Panc1 (cell line): Measurements from ENCODE around the gene ZNF804A. TPM values are rescaled to one million over a fixed set of nuclear protein-coding genes. Genes with fewer than 3 reads are reported as not detected.

Experiments used
- ATAC-seq: fragments of 200-7000 bp; cut with Tn5 transposase; 2 replicates; pipeline ENCODE4 v1.9.1; 2020; ENCODE audit warnings: mild to moderate bottlenecking, moderate library complexity
- BruUV-seq: library from RNA; stranded (reverse); fragments of 400-500 nt; replicated peaks from 2 replicates; lab custom pipeline; 2021; lab: Mats Ljungman, UMichigan
- CTCF ChIA-PET: fragments of 300-600 bp; sonication (Branson Sonifier 250); formaldehyde crosslinking; loops from one replicate; lab custom pipeline; 2022; ENCODE audit warnings: antibody characterized with exemption; lab: Charles Lee
- POLR2A ChIA-PET: fragments of 300-600 bp; sonication (Branson Sonifier 250); formaldehyde crosslinking; loops from one replicate; lab custom pipeline; 2022; ENCODE audit warnings: antibody characterized with exemption; lab: Charles Lee
- DNase-seq: peaks from one replicate; pipeline ENCODE4 v3.0.0-alpha.2; 2010; ENCODE audit warnings: low read depth, low spot score
- H3K27ac ChIP-seq: 2 replicates; pipeline ENCODE4 v1.5.1; 2011; ENCODE audit warnings: mild to moderate bottlenecking, low read length, inconsistent platforms
- H3K27me3 ChIP-seq: fragments of 200-500 bp; sonication (Bioruptor generic); 2 replicates; pipeline ENCODE4 v1.6.0; 2014; ENCODE audit warnings: low read length, inconsistent platforms; ENCODE audit not compliant: control insufficient read depth, insufficient read depth
- H3K36me3 ChIP-seq: fragments of 200-500 bp; sonication (Bioruptor generic); 2 replicates; pipeline ENCODE4 v1.5.1; 2014; ENCODE audit warnings: inconsistent platforms, mild to moderate bottlenecking, low read length, moderate library complexity; ENCODE audit not compliant: control insufficient read depth, insufficient read depth
- H3K4me1 ChIP-seq: 2 replicates; pipeline ENCODE4 v1.5.1; 2011; ENCODE audit warnings: inconsistent platforms, mild to moderate bottlenecking, low read length, moderate library complexity; ENCODE audit not compliant: control insufficient read depth, insufficient read depth
- H3K4me3 ChIP-seq, 2 experiments: 2 replicates each; pipeline ENCODE4 v1.5.1; 2011 to 2012; ENCODE audit warnings: low read depth in 2 of 2, low read length in 2 of 2, mild to moderate bottlenecking in 2 of 2, inconsistent platforms in 1 of 2, moderate library complexity in 1 of 2
- H3K9me3 ChIP-seq: fragments of 200-500 bp; sonication (Bioruptor generic); 2 replicates; pipeline ENCODE4 v1.5.1; 2014; ENCODE audit warnings: low read depth, mild to moderate bottlenecking, inconsistent platforms, low read length, moderate library complexity; ENCODE audit not compliant: control insufficient read depth, insufficient read depth
- CTCF ChIP-seq: fragments of 450-650 bp; IDR thresholded peaks from 2 replicates; pipeline ENCODE4 v1.5.1; 2017; ENCODE audit warnings: mild to moderate bottlenecking
- POLR2AphosphoS5 ChIP-seq: IDR thresholded peaks from 2 replicates; pipeline ENCODE4 v1.6.1; 2012; ENCODE audit warnings: mild to moderate bottlenecking, low read depth, low read length, moderate library complexity
- SIN3A ChIP-seq: IDR thresholded peaks from 2 replicates; pipeline ENCODE4 v1.6.1; 2012; ENCODE audit warnings: low read depth, mild to moderate bottlenecking, low read length, moderate library complexity, borderline replicate concordance; ENCODE audit not compliant: insufficient read depth
- TCF7L2 ChIP-seq: IDR thresholded peaks from 2 replicates; pipeline ENCODE4 v1.6.1; 2011; ENCODE audit warnings: mild to moderate bottlenecking, low read depth, low read length, inconsistent platforms
- in situ Hi-C: cut with HindIII; loops from 2 replicates; pipeline ENCODE4 v1.10.0; 2016; ENCODE audit warnings: low sequenced_read_pairs, low pct_unique_long_range_greater_than_20kb
- intact Hi-C: fragments of 100-400 bp; cut with micrococcal nuclease; formaldehyde crosslinking; loops from one replicate; pipeline ENCODE4 v1.10.0; 2022; ENCODE audit not compliant: unreplicated experiment
- total RNA-seq: library from RNA; stranded (reverse); gene quantifications from one replicate; pipeline ENCODE4 v1.2.1, GENCODE V29; 2021; ENCODE audit not compliant: unreplicated experiment
- TF ChIP-seq, protein P1 (sequence below), 2 experiments: IDR thresholded peaks; 2 replicates each; pipeline ENCODE4 v1.6.1; 2011 to 2012; ENCODE audit warnings: low read depth in 2 of 2, control low read depth in 1 of 2, low read length in 1 of 2, mild to moderate bottlenecking in 1 of 2, moderate library complexity in 1 of 2; ENCODE audit not compliant: insufficient read depth in 1 of 2

The ZNF804A gene
- total RNA-seq, 1 experiment from 2014 or later, result 2.2 TPM

GRCh38 chr2:184769023-184769422, 170.7 kb downstream of the ZNF804A start:
- H3K27ac ChIP-seq, result no peak overlapping the region
- no peak for ATAC-seq

DNA sequence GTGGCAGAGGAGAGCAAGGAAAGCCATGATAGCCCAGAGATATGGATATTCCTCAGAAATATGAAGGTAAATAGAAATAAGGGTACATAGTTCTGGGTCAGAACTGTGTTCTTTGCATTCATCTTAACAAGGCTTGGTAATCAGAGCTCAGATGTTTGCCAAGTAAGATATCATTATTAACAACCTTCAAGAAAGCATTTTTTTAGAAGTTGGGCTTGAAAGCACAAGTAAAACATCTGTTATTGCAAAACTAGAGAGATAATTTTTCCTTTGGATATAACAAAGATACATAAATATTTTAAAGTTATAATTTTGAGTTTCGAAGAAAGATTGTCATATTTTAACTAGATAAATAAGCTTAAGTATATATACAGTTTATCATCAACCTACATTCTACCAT, 171.4 kb downstream of the ZNF804A start:
- ATAC-seq, result no peak
- no peak for DNase-seq
- intact Hi-C loops (loop anchor here (10.0 kb wide), 1 partner anchor 85 kb away; no protein-coding TSS in a partner anchor), in situ Hi-C loops (no loop called here)
- ChIA-PET POLR2A (no interaction called here), CTCF (no interaction called here)
- H3K36me3 ChIP-seq, result no peaks in the 10 kb centered on the region
- no TSS peak for BruUV-seq
- no peak for TF ChIP-seq POLR2AphosphoS5
- TF ChIP-seq, protein P1, sequence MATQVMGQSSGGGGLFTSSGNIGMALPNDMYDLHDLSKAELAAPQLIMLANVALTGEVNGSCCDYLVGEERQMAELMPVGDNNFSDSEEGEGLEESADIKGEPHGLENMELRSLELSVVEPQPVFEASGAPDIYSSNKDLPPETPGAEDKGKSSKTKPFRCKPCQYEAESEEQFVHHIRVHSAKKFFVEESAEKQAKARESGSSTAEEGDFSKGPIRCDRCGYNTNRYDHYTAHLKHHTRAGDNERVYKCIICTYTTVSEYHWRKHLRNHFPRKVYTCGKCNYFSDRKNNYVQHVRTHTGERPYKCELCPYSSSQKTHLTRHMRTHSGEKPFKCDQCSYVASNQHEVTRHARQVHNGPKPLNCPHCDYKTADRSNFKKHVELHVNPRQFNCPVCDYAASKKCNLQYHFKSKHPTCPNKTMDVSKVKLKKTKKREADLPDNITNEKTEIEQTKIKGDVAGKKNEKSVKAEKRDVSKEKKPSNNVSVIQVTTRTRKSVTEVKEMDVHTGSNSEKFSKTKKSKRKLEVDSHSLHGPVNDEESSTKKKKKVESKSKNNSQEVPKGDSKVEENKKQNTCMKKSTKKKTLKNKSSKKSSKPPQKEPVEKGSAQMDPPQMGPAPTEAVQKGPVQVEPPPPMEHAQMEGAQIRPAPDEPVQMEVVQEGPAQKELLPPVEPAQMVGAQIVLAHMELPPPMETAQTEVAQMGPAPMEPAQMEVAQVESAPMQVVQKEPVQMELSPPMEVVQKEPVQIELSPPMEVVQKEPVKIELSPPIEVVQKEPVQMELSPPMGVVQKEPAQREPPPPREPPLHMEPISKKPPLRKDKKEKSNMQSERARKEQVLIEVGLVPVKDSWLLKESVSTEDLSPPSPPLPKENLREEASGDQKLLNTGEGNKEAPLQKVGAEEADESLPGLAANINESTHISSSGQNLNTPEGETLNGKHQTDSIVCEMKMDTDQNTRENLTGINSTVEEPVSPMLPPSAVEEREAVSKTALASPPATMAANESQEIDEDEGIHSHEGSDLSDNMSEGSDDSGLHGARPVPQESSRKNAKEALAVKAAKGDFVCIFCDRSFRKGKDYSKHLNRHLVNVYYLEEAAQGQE (IDR thresholded peaks at IDR 0.05; ENCODE audit: insufficient read depth in 1 of 2, low read depth in 2 of 2, low read length in 1 of 2), result no peak
- no peak for TF ChIP-seq CTCF
- TF ChIP-seq TCF7L2, result no peak
- TF ChIP-seq SIN3A, result no peak
- H3K27me3 ChIP-seq, result no peaks in the 10 kb centered on the region
- no peaks in the 10 kb centered on the region for H3K4me1 ChIP-seq
- H3K27ac ChIP-seq, result no peak overlapping the region
- no peaks in the 10 kb centered on the region for H3K9me3 ChIP-seq
- no peak overlapping the region for H3K4me3 ChIP-seq

More at GRCh38 chr2:184769023-184769422, 170.7 kb downstream of the ZNF804A start:
- no peak for DNase-seq
- Histone ChIP-seq H3K27me3 (no peaks in the 10 kb centered on the region), H3K9me3 (no peaks in the 10 kb centered on the region), H3K4me1 (no peaks in the 10 kb centered on the region), H3K36me3 (no peaks in the 10 kb centered on the region), H3K4me3 (no peak overlapping the region)
- intact Hi-C loops, result loop anchor here (10.0 kb wide), 1 partner anchor 84 kb away; no protein-coding TSS in a partner anchor
- no TSS peak for BruUV-seq
- ChIA-PET CTCF (no interaction called here), POLR2A (no interaction called here)
- no peak for TF ChIP-seq SIN3A
- TF ChIP-seq, protein P1 (IDR thresholded peaks at IDR 0.05; ENCODE audit: insufficient read depth in 1 of 2, low read depth in 2 of 2, low read length in 1 of 2), result no peak
- no peak for TF ChIP-seq CTCF
- no peak for TF ChIP-seq POLR2AphosphoS5
- TF ChIP-seq TCF7L2, result no peak
- in situ Hi-C loops, result no loop called here
